KMS-11 (cell line): Measurements from ENCODE around the gene ZNF444.

Source experiments
- H2AFZ ChIP-seq: fragments of 200-600 bp; sonication (generic); 2 replicates; pipeline ENCODE4 v1.6.1; 2016; ENCODE audit warnings: antibody characterized with exemption, mixed run types, low read depth
- H3K27ac ChIP-seq: fragments of 200-600 bp; sonication (generic); 2 replicates; pipeline ENCODE4 v1.6.1; 2016; ENCODE audit warnings: mild to moderate bottlenecking, mixed run types
- H3K27me3 ChIP-seq: fragments of 200-600 bp; sonication (generic); 2 replicates; pipeline ENCODE4 v1.6.1; 2017; ENCODE audit warnings: mild to moderate bottlenecking, low read depth, mixed run types, moderate library complexity; ENCODE audit not compliant: insufficient read depth
- H3K36me3 ChIP-seq: fragments of 200-600 bp; sonication (generic); 2 replicates; pipeline ENCODE4 v1.6.1; 2017; ENCODE audit warnings: mild to moderate bottlenecking, mixed run types; ENCODE audit not compliant: insufficient read depth
- H3K4me1 ChIP-seq: fragments of 200-600 bp; sonication (generic); 2 replicates; pipeline ENCODE4 v1.6.1; 2016; ENCODE audit warnings: mild to moderate bottlenecking, low read depth, mixed run types; ENCODE audit not compliant: poor library complexity, severe bottlenecking
- H3K4me2 ChIP-seq: fragments of 200-600 bp; sonication (generic); 2 replicates; pipeline ENCODE4 v1.7.0; 2016; ENCODE audit warnings: mild to moderate bottlenecking, mixed run types
- H3K4me3 ChIP-seq: fragments of 200-600 bp; sonication (generic); IDR thresholded peaks from 2 replicates; pipeline ENCODE4 v1.6.1; 2017; ENCODE audit warnings: low read depth, low read length, mixed read lengths; ENCODE audit not compliant: insufficient read depth
- H3K79me2 ChIP-seq: fragments of 200-600 bp; sonication (generic); 2 replicates; pipeline ENCODE4 v1.6.1; 2016; ENCODE audit warnings: low read depth, mixed run types; ENCODE audit not compliant: insufficient read depth
- H3K9ac ChIP-seq: fragments of 200-600 bp; sonication (generic); 2 replicates; pipeline ENCODE4 v1.6.1; 2016; ENCODE audit warnings: mild to moderate bottlenecking, mixed run types
- H4K20me1 ChIP-seq: fragments of 200-600 bp; sonication (generic); 2 replicates; pipeline ENCODE4 v1.6.1; 2016; ENCODE audit warnings: mild to moderate bottlenecking, mixed run types; ENCODE audit not compliant: insufficient read depth
- TF ChIP-seq, protein P1 (sequence below): fragments of 200-600 bp; sonication (generic); conservative IDR thresholded peaks from 2 replicates; pipeline ENCODE4 v1.6.1; 2017; ENCODE audit warnings: low read depth, mild to moderate bottlenecking, antibody characterized with exemption, low read length, moderate library complexity, mixed read lengths

ZNF444 gene

DNA sequence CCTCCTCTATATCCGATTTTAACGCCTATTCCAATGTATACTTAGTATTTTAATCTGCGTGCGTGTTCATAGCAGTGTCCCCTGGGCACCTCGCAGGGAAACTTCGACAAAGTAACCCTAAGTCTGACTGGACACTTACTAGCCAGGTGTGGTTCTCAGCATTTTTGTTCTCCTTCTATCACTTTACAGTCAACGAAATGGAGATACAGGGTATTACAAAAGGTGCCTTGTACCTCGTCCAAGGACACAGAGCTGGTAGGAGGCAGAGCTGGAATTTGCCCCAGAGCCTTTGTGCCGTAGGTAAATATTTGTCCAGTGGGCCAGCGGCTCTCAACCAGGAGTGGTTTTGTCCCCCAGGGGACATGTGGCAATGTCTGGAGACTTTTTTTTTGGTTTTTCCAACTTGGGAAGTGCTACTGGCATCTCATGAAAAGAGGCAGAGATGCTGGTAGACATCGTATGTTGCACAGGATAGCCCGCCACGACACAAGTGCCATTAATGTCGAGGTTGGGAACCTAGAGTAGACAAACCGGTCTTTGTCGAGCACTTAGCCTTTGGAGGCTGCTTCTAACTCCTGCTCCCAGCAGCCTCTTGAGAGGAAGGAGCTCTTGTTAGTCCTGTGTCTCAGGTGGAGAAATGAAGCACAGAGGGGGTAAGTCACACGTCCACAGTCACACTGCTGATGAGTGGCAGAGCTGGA, 1.1 kb downstream of the ZNF444 start:
- no peak overlapping the region for H2AFZ ChIP-seq
- TF ChIP-seq, protein P1, sequence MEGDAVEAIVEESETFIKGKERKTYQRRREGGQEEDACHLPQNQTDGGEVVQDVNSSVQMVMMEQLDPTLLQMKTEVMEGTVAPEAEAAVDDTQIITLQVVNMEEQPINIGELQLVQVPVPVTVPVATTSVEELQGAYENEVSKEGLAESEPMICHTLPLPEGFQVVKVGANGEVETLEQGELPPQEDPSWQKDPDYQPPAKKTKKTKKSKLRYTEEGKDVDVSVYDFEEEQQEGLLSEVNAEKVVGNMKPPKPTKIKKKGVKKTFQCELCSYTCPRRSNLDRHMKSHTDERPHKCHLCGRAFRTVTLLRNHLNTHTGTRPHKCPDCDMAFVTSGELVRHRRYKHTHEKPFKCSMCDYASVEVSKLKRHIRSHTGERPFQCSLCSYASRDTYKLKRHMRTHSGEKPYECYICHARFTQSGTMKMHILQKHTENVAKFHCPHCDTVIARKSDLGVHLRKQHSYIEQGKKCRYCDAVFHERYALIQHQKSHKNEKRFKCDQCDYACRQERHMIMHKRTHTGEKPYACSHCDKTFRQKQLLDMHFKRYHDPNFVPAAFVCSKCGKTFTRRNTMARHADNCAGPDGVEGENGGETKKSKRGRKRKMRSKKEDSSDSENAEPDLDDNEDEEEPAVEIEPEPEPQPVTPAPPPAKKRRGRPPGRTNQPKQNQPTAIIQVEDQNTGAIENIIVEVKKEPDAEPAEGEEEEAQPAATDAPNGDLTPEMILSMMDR, result no peak
- no peak overlapping the region for H3K27ac ChIP-seq

DNA sequence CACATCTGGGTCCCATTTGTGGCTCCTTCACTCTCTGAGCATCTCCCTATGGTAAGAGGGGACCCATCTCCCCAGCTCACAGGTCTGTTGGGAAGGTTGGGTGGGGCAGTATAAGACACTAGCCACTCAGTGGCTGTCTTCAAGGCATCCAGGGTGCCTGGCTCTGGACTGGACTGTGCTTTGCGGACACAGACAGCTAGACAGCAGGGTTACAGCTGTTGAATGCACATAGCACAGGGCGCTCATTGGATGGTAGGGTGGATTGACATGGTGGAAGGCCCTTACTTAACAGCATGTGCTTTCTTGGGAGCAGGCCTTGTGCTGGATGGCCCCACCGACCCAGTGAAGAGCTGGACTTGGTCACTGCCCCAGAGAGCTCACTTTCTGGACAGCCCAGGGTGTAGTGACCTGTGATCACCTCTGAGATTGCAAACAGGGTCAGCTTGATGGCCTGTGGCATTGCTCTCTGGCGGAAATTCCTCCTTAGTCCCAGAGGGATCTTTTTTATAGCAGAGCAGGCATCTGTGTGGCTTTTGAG, 1.9 kb downstream of the ZNF444 start:
- Histone ChIP-seq H3K4me3 (no peak overlapping the region), H3K27ac (no peak overlapping the region), H3K4me1 (peaks cover 12% of the 10 kb centered on the region), H3K36me3 (no peaks in the 10 kb centered on the region), H3K4me2 (no peak overlapping the region), H3K9ac (no peak overlapping the region), H4K20me1 (no peaks in the 10 kb centered on the region), H2AFZ (no peak overlapping the region), H3K79me2 (peaks cover 8% of the 10 kb centered on the region; the same call in 1 of the 2 replicates), H3K27me3 (no peaks in the 10 kb centered on the region)
- TF ChIP-seq, protein P1, result no peak

More for the DNA sequence above, 1.1 kb downstream of the ZNF444 start:
- H3K4me2 ChIP-seq, result peak overlapping the region; percentile 33; the same call in 1 of the 2 replicates
- no peaks in the 10 kb centered on the region for H3K36me3 ChIP-seq
- no peak overlapping the region for H3K4me3 ChIP-seq
- no peaks in the 10 kb centered on the region for H4K20me1 ChIP-seq
- peaks cover 12% of the 10 kb centered on the region for H3K4me1 ChIP-seq
- no peak overlapping the region for H3K9ac ChIP-seq
- peaks cover 8% of the 10 kb centered on the region; the same call in 1 of the 2 replicates for H3K79me2 ChIP-seq
- no peaks in the 10 kb centered on the region for H3K27me3 ChIP-seq

DNA sequence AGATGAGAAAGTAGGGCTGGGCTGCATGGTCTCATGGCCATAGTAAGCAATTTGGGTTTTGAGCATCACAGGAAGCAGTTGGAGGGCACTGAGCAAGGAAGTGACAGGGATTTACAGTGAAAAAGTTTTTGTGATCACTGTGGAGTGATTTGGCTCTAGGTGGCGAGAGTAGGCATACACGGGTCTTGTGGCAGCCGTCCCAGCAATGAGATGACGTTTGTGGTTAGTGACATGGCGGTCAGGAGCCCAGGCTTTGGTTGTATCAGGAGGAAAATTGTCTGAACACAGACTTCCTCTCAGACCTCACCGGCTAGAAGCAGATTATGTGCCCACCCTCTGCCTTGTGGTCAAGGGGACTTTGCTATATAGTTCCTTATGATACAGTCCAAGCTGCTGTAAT, 3.3 kb downstream of the ZNF444 start:
- no peaks in the 10 kb centered on the region for H4K20me1 ChIP-seq
- peaks cover 8% of the 10 kb centered on the region; the same call in 1 of the 2 replicates for H3K79me2 ChIP-seq
- TF ChIP-seq, protein P1, result no peak
- H3K4me2 ChIP-seq, result no peak overlapping the region
- H3K4me1 ChIP-seq, result peaks cover 9% of the 10 kb centered on the region
- no peak overlapping the region for H2AFZ ChIP-seq
- no peaks in the 10 kb centered on the region for H3K27me3 ChIP-seq
- no peak overlapping the region for H3K27ac ChIP-seq
- no peak overlapping the region for H3K4me3 ChIP-seq
- H3K9ac ChIP-seq, result no peak overlapping the region
- H3K36me3 ChIP-seq, result no peaks in the 10 kb centered on the region

DNA sequence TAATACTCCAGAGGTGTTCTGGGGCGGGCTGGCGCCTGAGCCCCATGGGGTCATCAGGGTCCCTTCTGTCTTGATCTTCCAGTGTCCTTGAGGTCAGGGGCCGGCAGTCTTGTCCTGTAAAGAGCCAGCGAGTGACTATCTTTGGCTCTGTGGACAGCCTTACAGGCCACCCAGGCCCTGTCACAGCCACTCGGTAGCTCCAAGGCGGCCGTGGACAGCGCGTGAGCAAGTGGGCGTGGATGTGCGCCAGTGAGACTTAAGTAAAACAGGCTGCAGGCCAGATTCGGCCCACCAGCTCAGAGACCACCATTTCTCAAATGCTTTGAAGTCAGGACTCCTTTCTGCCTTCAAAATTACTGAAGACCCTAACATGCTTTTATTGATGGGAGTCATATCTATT, 3.7 kb downstream of the ZNF444 start:
- no peaks in the 10 kb centered on the region for H3K27me3 ChIP-seq

More for the DNA sequence above, 3.7 kb downstream of the ZNF444 start:
- H2AFZ ChIP-seq, result no peak overlapping the region
- H3K36me3 ChIP-seq, result no peaks in the 10 kb centered on the region
- H3K9ac ChIP-seq, result no peak overlapping the region
- no peak overlapping the region for H3K4me2 ChIP-seq
- peaks cover 4% of the 10 kb centered on the region for H3K4me1 ChIP-seq
- TF ChIP-seq, protein P1, result no peak
- H4K20me1 ChIP-seq, result no peaks in the 10 kb centered on the region
- H3K79me2 ChIP-seq, result peaks cover 8% of the 10 kb centered on the region; the same call in 1 of the 2 replicates
- no peak overlapping the region for H3K4me3 ChIP-seq
- H3K27ac ChIP-seq, result no peak overlapping the region
